ENCODE results near the gene PPIH.

GRCh38 chr1:42700006-42700405 is 41.8 kb downstream of the PPIH start:
- TF ChIP-seq POLR2A (IDR thresholded peaks at IDR 0.05; ENCODE audit: low read length) = no peak
- TF ChIP-seq GATA1 (IDR thresholded peaks at IDR 0.05; ENCODE audit: low read depth, low read length) = no peak
